ENCODE measurements around the gene LYST. TPM values are rescaled to one million over a fixed set of nuclear protein-coding genes. Genes with fewer than 3 reads are reported as not detected.

LYST gene
- polyA plus RNA-seq, 1 of the 3 experiments (the other 2 are of a cell fraction): 3.9 TPM

DNA sequence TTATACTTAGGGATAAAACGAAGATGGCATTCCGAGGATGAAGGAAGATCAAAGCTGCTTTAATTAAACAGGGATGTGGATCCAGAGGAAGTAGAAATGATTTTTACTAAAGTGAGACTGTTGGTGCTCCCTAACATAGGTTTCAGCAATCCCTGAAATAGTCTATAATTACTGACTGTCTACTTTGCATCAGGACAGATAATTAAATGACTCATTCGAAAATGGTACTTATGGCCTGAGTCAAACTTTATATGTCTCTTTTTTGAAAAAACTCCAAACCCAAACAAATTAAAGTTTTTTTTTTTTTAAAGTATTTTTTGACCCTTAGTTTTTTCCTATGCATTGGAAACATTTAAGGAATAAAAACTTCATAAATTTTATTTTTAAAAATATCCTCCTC, 90.3 kb downstream of the LYST start:
- Histone ChIP-seq H3K79me2 (ENCODE audit: insufficient read depth) (no peaks in the 10 kb centered on the region), H3K4me2 (no peak overlapping the region), H3F3A (replicated peaks; ENCODE audit: insufficient read depth) (no peaks in the 10 kb centered on the region), H3K4me1 (ENCODE audit: control insufficient read depth in 1 of 2, insufficient read depth in 2 of 2, low read depth in 1 of 2, low read length in 1 of 2) (no peaks in the 10 kb centered on the region), H3K9me3 (no peaks in the 10 kb centered on the region), H4K20me1 (ENCODE audit: insufficient read depth) (no peaks in the 10 kb centered on the region), H3K36me3 (replicated peaks in 1 of 2; ENCODE audit: control insufficient read depth in 1 of 2, insufficient read depth in 2 of 2, low read length in 1 of 2) (peaks cover 10 to 13% of the 10 kb centered on the region in 2 experiments), H3K27ac (ENCODE audit: low read depth in 2 of 2, low read length in 1 of 2) (no peak overlapping the region), H3K9ac (no peak overlapping the region), H3K4me3 (ENCODE audit: low read depth in 2 of 2, low read length in 1 of 2) (no peak overlapping the region), H3K9me2 (no peaks in the 10 kb centered on the region), H3K27me3 (ENCODE audit: insufficient read depth) (no peaks in the 10 kb centered on the region), H2AFZ (ENCODE audit: low read depth) (no peak overlapping the region)
- WGBS (ENCODE audit: low lambda C conversion rate): 57% methylated on average over 3 of the region's 3 CpGs
- TF ChIP-seq POLR2AphosphoS5 (IDR thresholded peaks at IDR 0.05; ENCODE audit: low read depth, low read length) (no peak), GATA2 (CRISPR knock-in tag; IDR thresholded peaks at IDR 0.05) (no peak), MAX (IDR thresholded peaks at IDR 0.05; ENCODE audit: low read depth) (no peak), CHD2 (IDR thresholded peaks at IDR 0.05; ENCODE audit: low read length, partially characterized antibody) (no peak), JUND (IDR thresholded peaks at IDR 0.05) (0 out of 2 replicates have a peak, but pooled peaks have one; percentile 8), RAD21 (IDR thresholded peaks at IDR 0.05; ENCODE audit: low read length) (no peak), RXRA (IDR thresholded peaks at IDR 0.05; ENCODE audit: borderline replicate concordance, low read depth) (no peak)
- TF ChIP-seq, protein P1, sequence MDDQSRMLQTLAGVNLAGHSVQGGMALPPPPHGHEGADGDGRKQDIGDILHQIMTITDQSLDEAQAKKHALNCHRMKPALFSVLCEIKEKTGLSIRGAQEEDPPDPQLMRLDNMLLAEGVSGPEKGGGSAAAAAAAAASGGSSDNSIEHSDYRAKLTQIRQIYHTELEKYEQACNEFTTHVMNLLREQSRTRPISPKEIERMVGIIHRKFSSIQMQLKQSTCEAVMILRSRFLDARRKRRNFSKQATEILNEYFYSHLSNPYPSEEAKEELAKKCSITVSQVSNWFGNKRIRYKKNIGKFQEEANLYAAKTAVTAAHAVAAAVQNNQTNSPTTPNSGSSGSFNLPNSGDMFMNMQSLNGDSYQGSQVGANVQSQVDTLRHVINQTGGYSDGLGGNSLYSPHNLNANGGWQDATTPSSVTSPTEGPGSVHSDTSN (IDR thresholded peaks at IDR 0.05): no peak
- TF ChIP-seq, protein P2, sequence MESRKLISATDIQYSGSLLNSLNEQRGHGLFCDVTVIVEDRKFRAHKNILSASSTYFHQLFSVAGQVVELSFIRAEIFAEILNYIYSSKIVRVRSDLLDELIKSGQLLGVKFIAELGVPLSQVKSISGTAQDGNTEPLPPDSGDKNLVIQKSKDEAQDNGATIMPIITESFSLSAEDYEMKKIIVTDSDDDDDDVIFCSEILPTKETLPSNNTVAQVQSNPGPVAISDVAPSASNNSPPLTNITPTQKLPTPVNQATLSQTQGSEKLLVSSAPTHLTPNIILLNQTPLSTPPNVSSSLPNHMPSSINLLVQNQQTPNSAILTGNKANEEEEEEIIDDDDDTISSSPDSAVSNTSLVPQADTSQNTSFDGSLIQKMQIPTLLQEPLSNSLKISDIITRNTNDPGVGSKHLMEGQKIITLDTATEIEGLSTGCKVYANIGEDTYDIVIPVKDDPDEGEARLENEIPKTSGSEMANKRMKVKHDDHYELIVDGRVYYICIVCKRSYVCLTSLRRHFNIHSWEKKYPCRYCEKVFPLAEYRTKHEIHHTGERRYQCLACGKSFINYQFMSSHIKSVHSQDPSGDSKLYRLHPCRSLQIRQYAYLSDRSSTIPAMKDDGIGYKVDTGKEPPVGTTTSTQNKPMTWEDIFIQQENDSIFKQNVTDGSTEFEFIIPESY (IDR thresholded peaks at IDR 0.05; ENCODE audit: borderline replicate concordance, low read depth): no peak
- CTCF ChIA-PET: interaction anchor here (1.0 to 1.9 kb wide), 3 partner anchors 196 to 272 kb away, joined by 3 to 7 read pairs (median 6); partner anchors contain the start of gene B3GALNT2
- POLR2A ChIA-PET: no interaction called here
- DNase-seq: no peak

- TF ChIP-seq, protein P3, sequence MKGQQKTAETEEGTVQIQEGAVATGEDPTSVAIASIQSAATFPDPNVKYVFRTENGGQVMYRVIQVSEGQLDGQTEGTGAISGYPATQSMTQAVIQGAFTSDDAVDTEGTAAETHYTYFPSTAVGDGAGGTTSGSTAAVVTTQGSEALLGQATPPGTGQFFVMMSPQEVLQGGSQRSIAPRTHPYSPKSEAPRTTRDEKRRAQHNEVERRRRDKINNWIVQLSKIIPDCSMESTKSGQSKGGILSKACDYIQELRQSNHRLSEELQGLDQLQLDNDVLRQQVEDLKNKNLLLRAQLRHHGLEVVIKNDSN (IDR thresholded peaks at IDR 0.05; ENCODE audit: borderline replicate concordance, low read depth): no peak
- TF ChIP-seq NFIC (IDR thresholded peaks at IDR 0.05; ENCODE audit: borderline replicate concordance) (no peak), EP300 (IDR thresholded peaks at IDR 0.05; ENCODE audit: borderline replicate concordance in 1 of 2, low read depth in 1 of 2, low read length in 1 of 2) (no peak), MXI1 (IDR thresholded peaks at IDR 0.05; ENCODE audit: low read depth, low read length) (no peak)
- TF ChIP-seq, protein P4, sequence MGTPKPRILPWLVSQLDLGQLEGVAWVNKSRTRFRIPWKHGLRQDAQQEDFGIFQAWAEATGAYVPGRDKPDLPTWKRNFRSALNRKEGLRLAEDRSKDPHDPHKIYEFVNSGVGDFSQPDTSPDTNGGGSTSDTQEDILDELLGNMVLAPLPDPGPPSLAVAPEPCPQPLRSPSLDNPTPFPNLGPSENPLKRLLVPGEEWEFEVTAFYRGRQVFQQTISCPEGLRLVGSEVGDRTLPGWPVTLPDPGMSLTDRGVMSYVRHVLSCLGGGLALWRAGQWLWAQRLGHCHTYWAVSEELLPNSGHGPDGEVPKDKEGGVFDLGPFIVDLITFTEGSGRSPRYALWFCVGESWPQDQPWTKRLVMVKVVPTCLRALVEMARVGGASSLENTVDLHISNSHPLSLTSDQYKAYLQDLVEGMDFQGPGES (IDR thresholded peaks at IDR 0.05; ENCODE audit: low read depth, low read length): no peak
- Histone ChIP-seq H3F3A (replicated peaks; ENCODE audit: insufficient read depth) (no peaks in the 10 kb centered on the region), H3K27me3 (ENCODE audit: insufficient read depth) (no peaks in the 10 kb centered on the region), H4K20me1 (ENCODE audit: insufficient read depth) (no peaks in the 10 kb centered on the region), H3K79me2 (ENCODE audit: insufficient read depth) (no peaks in the 10 kb centered on the region), H3K9me2 (no peaks in the 10 kb centered on the region), H3K4me2 (no peak overlapping the region), H2AFZ (ENCODE audit: low read depth) (no peak overlapping the region), H3K27ac (ENCODE audit: low read depth in 2 of 2, low read length in 1 of 2) (no peak overlapping the region), H3K9ac (no peak overlapping the region), H3K4me3 (ENCODE audit: low read depth in 2 of 2, low read length in 1 of 2) (no peak overlapping the region), H3K9me3 (no peaks in the 10 kb centered on the region), H3K36me3 (replicated peaks in 1 of 2; ENCODE audit: control insufficient read depth in 1 of 2, insufficient read depth in 2 of 2, low read length in 1 of 2) (peaks cover 11 to 14% of the 10 kb centered on the region in 2 experiments), H3K4me1 (ENCODE audit: control insufficient read depth in 1 of 2, insufficient read depth in 2 of 2, low read depth in 1 of 2, low read length in 1 of 2) (no peaks in the 10 kb centered on the region; a peak in 1 of 4 replicates)
- POLR2A ChIA-PET: no interaction called here
- no peak for DNase-seq
- CTCF ChIA-PET: no interaction called here
Measured at GRCh38 chr1:235775246-235775860, 91.4 kb downstream of the LYST start.
